ENCODE results near the gene ZNF638. TPM values are rescaled to one million over a fixed set of nuclear protein-coding genes. Genes with fewer than 3 reads are reported as not detected.

Gene ZNF638
- total RNA-seq, 2 donors from 2014 or later, result 196 to 208 TPM

DNA sequence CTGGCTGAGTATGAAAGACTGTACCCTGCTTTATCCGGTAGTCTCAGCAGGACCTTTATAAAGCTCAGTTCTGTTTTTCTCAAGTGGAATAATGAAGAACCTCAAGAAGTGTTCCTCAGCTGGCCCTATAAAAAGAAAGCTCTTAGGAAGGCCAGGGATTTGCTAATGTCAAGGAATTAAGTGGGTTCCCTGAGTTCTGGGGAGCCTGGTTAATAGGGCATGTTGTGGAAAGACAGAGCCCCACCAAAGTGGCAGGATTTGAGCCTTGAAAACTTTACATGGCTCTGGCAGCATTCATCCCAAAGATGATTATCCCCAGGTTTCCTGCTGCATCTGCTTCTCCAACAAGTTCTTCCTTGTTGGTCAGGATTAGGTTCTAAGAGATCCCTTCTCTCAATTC is 114.9 kb downstream of the ZNF638 start:
- Mint-ChIP-seq H3K36me3 (ENCODE audit: low read depth) (peaks cover 20% of the 10 kb centered on the region), H3K27me3 (ENCODE audit: insufficient read depth) (peaks cover 5% of the 10 kb centered on the region)

DNA sequence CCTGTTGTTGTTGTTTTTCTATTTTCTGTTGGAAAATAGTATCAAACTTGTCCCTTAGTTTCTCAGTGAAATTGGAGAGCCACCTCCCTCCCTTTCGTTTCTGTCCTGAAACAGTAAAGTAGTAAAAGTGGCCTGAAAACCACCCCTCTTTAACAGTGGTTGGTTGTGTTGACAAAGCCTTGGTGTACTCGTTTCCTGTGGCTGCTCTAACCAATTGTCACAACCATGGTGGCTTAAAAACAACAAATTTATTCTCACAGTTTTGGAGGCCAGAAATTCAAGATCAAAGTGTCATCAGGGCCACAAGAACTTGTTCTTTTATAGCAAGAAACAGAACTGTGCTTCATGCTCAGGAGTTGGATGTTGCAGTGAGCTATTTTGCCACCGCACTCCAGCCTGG is 117.8 kb downstream of the ZNF638 start:
- no peaks in the 10 kb centered on the region for H3K4me1 ChIP-seq (ENCODE audit: control insufficient read depth, insufficient read depth, low read length)
- Mint-ChIP-seq H3K36me3 (ENCODE audit: low read depth) (peaks cover 2% of the 10 kb centered on the region), H3K27me3 (ENCODE audit: insufficient read depth) (peaks cover 24% of the 10 kb centered on the region), H3K4me3 (no peak overlapping the region), H3K4me1 (peaks cover 3% of the 10 kb centered on the region), H3K27ac (no peak overlapping the region), H3K9me3 (no peaks in the 10 kb centered on the region)
- no peaks in the 10 kb centered on the region for H3K9me3 ChIP-seq (ENCODE audit: control insufficient read depth, low read length)
- H3K27ac ChIP-seq (ENCODE audit: low read depth, low read length), result no peak overlapping the region
- DNase-seq, result no peak
- H3K27me3 ChIP-seq (ENCODE audit: control insufficient read depth, insufficient read depth, low read length, poor library complexity, severe bottlenecking), result peaks cover 15% of the 10 kb centered on the region
- TF ChIP-seq, protein P1, sequence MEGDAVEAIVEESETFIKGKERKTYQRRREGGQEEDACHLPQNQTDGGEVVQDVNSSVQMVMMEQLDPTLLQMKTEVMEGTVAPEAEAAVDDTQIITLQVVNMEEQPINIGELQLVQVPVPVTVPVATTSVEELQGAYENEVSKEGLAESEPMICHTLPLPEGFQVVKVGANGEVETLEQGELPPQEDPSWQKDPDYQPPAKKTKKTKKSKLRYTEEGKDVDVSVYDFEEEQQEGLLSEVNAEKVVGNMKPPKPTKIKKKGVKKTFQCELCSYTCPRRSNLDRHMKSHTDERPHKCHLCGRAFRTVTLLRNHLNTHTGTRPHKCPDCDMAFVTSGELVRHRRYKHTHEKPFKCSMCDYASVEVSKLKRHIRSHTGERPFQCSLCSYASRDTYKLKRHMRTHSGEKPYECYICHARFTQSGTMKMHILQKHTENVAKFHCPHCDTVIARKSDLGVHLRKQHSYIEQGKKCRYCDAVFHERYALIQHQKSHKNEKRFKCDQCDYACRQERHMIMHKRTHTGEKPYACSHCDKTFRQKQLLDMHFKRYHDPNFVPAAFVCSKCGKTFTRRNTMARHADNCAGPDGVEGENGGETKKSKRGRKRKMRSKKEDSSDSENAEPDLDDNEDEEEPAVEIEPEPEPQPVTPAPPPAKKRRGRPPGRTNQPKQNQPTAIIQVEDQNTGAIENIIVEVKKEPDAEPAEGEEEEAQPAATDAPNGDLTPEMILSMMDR (conservative IDR thresholded peaks at IDR 0.05), result no peak
- H3K36me3 ChIP-seq (ENCODE audit: control insufficient read depth, insufficient read depth, low read length), result no peaks in the 10 kb centered on the region
- H3K4me3 ChIP-seq (ENCODE audit: low read length), result no peak overlapping the region
- H3K9ac ChIP-seq (ENCODE audit: extremely low read depth, low read length, poor library complexity, severe bottlenecking), result no peak overlapping the region
- 74 to 92% methylated on average over 2 to 3 of the region's 3 CpGs for WGBS, 2 experiments (ENCODE audit: insufficient coverage in 1 of 2, insufficient read length in 1 of 2)

More for the DNA sequence above, 114.9 kb downstream of the ZNF638 start:
- Histone ChIP-seq H3K36me3 (ENCODE audit: control insufficient read depth, insufficient read depth, low read length) (peaks cover 18% of the 10 kb centered on the region), H3K27me3 (ENCODE audit: control insufficient read depth, insufficient read depth, low read length, poor library complexity, severe bottlenecking) (no peaks in the 10 kb centered on the region), H3K4me1 (ENCODE audit: control insufficient read depth, insufficient read depth, low read length) (no peaks in the 10 kb centered on the region), H3K9ac (ENCODE audit: extremely low read depth, low read length, poor library complexity, severe bottlenecking) (no peak overlapping the region), H3K9me3 (ENCODE audit: control insufficient read depth, low read length) (no peaks in the 10 kb centered on the region), H3K4me3 (ENCODE audit: low read length) (no peak overlapping the region), H3K27ac (ENCODE audit: low read depth, low read length) (no peak overlapping the region)
- no peak for DNase-seq
- no peaks in the 10 kb centered on the region for H3K9me3 Mint-ChIP-seq
- TF ChIP-seq, protein P1 (conservative IDR thresholded peaks at IDR 0.05), result no peak
- peaks cover 3% of the 10 kb centered on the region for H3K4me1 Mint-ChIP-seq
- no peak overlapping the region for H3K27ac Mint-ChIP-seq
- WGBS, 2 experiments (ENCODE audit: insufficient coverage in 1 of 2, insufficient read length in 1 of 2), result 98 to 100% methylated on average over 1 of the region's 1 CpG
- H3K4me3 Mint-ChIP-seq, result no peak overlapping the region

DNA sequence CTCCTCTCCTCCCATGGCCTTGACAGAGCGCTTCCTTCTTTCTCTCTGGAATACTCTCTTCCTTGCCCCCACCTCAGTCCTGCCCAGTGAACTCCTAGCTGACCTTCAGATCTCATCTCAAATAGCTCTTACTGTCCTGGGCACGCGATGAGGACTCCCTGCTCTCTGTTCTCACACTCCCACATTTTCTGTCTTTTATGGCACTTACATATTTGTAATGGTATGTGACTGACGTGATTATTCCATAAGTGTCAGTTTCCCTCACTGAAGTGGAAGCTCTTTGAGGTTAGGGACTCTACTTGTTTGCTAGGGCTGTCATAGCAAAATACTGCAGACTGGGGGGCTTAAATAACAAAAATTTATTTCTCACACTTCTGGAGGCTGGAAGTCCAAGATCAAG is 120.1 kb downstream of the ZNF638 start:
- WGBS, 2 experiments (ENCODE audit: insufficient coverage in 1 of 2, insufficient read length in 1 of 2), result 89 to 100% methylated on average over 1 to 4 of the region's 4 CpGs
- Histone ChIP-seq H3K4me1 (ENCODE audit: control insufficient read depth, insufficient read depth, low read length) (peaks cover 3% of the 10 kb centered on the region), H3K9ac (ENCODE audit: extremely low read depth, low read length, poor library complexity, severe bottlenecking) (no peak overlapping the region), H3K27ac (ENCODE audit: low read depth, low read length) (no peak overlapping the region), H3K27me3 (ENCODE audit: control insufficient read depth, insufficient read depth, low read length, poor library complexity, severe bottlenecking) (peaks cover 19% of the 10 kb centered on the region), H3K36me3 (ENCODE audit: control insufficient read depth, insufficient read depth, low read length) (no peaks in the 10 kb centered on the region), H3K4me3 (ENCODE audit: low read length) (no peak overlapping the region), H3K9me3 (ENCODE audit: control insufficient read depth, low read length) (no peaks in the 10 kb centered on the region)
- no peak for DNase-seq
- peaks cover 17% of the 10 kb centered on the region for H3K4me1 Mint-ChIP-seq
- TF ChIP-seq, protein P1 (conservative IDR thresholded peaks at IDR 0.05), result no peak
- H3K27ac Mint-ChIP-seq, result no peak overlapping the region
- no peaks in the 10 kb centered on the region for H3K9me3 Mint-ChIP-seq
- H3K27me3 Mint-ChIP-seq (ENCODE audit: insufficient read depth), result peaks cover 35% of the 10 kb centered on the region
- no peak overlapping the region for H3K4me3 Mint-ChIP-seq
- H3K36me3 Mint-ChIP-seq (ENCODE audit: low read depth), result no peaks in the 10 kb centered on the region
